Measurements from ENCODE around the gene PTPRN2. TPM values are rescaled to one million over a fixed set of nuclear protein-coding genes. Genes with fewer than 3 reads are reported as not detected.

PTPRN2 gene
- total and polyA plus RNA-seq, 9 of the 15 experiments (the other 6 are each of a cell fraction or from before 2014, with no cell fraction given), result not detected

DNA sequence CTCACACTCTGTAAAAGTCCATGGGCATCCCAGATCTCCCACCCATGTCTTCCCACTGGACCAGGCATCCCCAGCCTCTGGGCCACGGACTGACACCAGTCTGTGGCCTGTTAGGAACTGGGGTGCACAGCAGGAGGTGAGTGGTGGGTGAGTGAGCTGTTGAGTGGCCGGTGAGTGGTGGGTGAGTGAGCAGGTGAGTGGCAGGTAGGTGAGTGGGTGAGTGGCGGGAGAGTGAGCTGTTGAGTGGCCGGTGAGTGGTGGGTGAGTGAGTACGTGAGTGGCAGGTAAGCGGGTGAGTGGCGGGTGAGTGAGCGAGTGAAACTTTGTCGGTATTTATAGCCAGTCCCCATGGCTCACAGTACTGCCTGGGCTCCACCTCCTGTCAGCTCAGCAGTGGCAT is 779.6 kb downstream of the PTPRN2 start:
- peaks cover 29 to 50% of the 10 kb centered on the region in 2 experiments; a peak in 4 of 5 replicates for H3K27me3 ChIP-seq (ENCODE audit: control insufficient read depth in 2 of 2, insufficient read depth in 2 of 2, low read length in 2 of 2)
- H2AFZ ChIP-seq (ENCODE audit: low read depth, low read length), result no peak overlapping the region
- H3K9me1 ChIP-seq (ENCODE audit: control insufficient read depth, insufficient read depth, low read length), result no peaks in the 10 kb centered on the region
- FAIRE-seq (no peak), DNase-seq (ENCODE audit: extremely low read depth in 1 of 4, low spot score in 3 of 4) (no peak), ATAC-seq (no peak)
- H3K4me1 ChIP-seq (replicated peaks in 1 of 2; ENCODE audit: control insufficient read depth in 2 of 2, insufficient read depth in 2 of 2, low read length in 2 of 2), result peaks cover 0 to 8% of the 10 kb centered on the region in 2 experiments; a peak in 1 of 5 replicates
- WGBS (ENCODE audit: insufficient coverage, low coverage, missing lambda C conversion rate), result 10% methylated on average over 9 of the region's 9 CpGs
- no peak overlapping the region for H3K4me3 ChIP-seq
- H4K20me1 ChIP-seq (replicated peaks; ENCODE audit: control insufficient read depth, insufficient read depth, low read length), result 0 out of 2 replicates have a peak, but pooled peaks cover 3% of the 10 kb centered on the region
- no peak overlapping the region for H3K4me2 ChIP-seq (ENCODE audit: insufficient read depth, low read length)
- in situ Hi-C loops (cut with MboI) (no loop called here), intact Hi-C loops (cut with micrococcal nuclease) (no loop called here)
- no peak overlapping the region for H3K9ac ChIP-seq (ENCODE audit: insufficient read depth in 1 of 2, low read depth in 2 of 2, low read length in 2 of 2)
- ChIA-PET CTCF (ENCODE audit: low intra/inter-chr PET ratio) (no interaction called here), POLR2A (no interaction called here)
- no peak for TF ChIP-seq SNIP1 (IDR thresholded peaks at IDR 0.05; ENCODE audit: low read depth)
- TF ChIP-seq, protein P1, sequence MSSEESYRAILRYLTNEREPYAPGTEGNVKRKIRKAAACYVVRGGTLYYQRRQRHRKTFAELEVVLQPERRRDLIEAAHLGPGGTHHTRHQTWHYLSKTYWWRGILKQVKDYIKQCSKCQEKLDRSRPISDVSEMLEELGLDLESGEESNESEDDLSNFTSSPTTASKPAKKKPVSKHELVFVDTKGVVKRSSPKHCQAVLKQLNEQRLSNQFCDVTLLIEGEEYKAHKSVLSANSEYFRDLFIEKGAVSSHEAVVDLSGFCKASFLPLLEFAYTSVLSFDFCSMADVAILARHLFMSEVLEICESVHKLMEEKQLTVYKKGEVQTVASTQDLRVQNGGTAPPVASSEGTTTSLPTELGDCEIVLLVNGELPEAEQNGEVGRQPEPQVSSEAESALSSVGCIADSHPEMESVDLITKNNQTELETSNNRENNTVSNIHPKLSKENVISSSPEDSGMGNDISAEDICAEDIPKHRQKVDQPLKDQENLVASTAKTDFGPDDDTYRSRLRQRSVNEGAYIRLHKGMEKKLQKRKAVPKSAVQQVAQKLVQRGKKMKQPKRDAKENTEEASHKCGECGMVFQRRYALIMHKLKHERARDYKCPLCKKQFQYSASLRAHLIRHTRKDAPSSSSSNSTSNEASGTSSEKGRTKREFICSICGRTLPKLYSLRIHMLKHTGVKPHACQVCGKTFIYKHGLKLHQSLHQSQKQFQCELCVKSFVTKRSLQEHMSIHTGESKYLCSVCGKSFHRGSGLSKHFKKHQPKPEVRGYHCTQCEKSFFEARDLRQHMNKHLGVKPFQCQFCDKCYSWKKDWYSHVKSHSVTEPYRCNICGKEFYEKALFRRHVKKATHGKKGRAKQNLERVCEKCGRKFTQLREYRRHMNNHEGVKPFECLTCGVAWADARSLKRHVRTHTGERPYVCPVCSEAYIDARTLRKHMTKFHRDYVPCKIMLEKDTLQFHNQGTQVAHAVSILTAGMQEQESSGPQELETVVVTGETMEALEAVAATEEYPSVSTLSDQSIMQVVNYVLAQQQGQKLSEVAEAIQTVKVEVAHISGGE (CRISPR knock-in tag; IDR thresholded peaks at IDR 0.05), result no peak
- no peak for TF ChIP-seq TCF7 (IDR thresholded peaks at IDR 0.05; ENCODE audit: borderline replicate concordance)
- TF ChIP-seq, protein P2, sequence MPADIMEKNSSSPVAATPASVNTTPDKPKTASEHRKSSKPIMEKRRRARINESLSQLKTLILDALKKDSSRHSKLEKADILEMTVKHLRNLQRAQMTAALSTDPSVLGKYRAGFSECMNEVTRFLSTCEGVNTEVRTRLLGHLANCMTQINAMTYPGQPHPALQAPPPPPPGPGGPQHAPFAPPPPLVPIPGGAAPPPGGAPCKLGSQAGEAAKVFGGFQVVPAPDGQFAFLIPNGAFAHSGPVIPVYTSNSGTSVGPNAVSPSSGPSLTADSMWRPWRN (IDR thresholded peaks at IDR 0.05; ENCODE audit: low read depth), result no peak
- TF ChIP-seq, protein P3, sequence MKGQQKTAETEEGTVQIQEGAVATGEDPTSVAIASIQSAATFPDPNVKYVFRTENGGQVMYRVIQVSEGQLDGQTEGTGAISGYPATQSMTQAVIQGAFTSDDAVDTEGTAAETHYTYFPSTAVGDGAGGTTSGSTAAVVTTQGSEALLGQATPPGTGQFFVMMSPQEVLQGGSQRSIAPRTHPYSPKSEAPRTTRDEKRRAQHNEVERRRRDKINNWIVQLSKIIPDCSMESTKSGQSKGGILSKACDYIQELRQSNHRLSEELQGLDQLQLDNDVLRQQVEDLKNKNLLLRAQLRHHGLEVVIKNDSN (CRISPR knock-in tag; IDR thresholded peaks at IDR 0.05), result no peak
- TF ChIP-seq ZNF778 (CRISPR knock-in tag; IDR thresholded peaks at IDR 0.05), result no peak
- H3K36me3 ChIP-seq (ENCODE audit: control insufficient read depth, insufficient read depth, low read length), result no peaks in the 10 kb centered on the region
- H3K9me3 ChIP-seq (replicated peaks; ENCODE audit: control insufficient read depth, insufficient read depth, low read depth, low read length), result no peaks in the 10 kb centered on the region
- H3K27ac ChIP-seq (ENCODE audit: extremely low read depth, low read depth, low read length), result no peak overlapping the region
- BruUV-seq (replicated peaks), result no TSS peak
- no peaks in the 10 kb centered on the region for H3K79me2 ChIP-seq (ENCODE audit: control insufficient read depth, insufficient read depth, low read length)
